Measurements from ENCODE around the gene SELPLG.

DNA sequence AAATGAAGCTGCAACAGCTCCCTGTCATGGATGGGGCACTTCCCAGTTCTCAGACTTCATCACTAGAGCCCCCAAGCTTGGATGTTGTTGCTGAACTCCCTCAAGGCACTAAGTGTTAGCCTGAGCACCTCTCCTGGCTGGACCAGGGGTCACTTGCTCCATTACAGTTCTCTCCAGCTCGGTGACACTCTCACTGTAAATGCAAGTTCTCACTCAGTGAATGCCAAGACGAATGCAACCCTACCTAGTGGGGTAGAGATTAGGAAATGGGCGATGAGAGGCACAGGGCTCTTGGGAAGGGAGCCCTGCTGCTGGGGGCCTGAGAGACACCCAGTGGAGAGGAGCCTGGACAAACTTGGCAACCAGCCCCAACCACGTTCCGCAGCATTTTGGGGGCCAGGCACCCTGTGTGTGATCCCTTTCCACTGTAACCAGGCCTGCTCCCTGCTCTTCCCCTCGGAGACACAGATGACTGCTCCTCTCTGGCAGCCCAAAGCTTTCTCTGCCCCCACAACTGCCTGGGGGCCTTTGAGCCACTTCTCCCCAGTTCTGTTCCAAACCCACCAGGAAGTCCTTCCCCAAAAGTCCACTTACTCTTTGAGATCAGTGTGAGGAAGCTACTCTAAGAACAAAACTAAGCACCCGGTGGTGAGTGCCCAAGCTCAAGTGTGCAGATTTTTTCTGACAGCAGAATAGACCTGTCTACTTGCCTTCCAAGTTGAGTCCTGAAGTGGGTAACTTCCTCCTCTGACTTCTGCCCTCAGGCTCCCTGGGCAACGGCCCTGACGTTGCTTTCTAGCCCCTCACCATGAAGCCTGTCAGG, 8.0 kb upstream of the SELPLG start:
- TF ChIP-seq, protein P1, sequence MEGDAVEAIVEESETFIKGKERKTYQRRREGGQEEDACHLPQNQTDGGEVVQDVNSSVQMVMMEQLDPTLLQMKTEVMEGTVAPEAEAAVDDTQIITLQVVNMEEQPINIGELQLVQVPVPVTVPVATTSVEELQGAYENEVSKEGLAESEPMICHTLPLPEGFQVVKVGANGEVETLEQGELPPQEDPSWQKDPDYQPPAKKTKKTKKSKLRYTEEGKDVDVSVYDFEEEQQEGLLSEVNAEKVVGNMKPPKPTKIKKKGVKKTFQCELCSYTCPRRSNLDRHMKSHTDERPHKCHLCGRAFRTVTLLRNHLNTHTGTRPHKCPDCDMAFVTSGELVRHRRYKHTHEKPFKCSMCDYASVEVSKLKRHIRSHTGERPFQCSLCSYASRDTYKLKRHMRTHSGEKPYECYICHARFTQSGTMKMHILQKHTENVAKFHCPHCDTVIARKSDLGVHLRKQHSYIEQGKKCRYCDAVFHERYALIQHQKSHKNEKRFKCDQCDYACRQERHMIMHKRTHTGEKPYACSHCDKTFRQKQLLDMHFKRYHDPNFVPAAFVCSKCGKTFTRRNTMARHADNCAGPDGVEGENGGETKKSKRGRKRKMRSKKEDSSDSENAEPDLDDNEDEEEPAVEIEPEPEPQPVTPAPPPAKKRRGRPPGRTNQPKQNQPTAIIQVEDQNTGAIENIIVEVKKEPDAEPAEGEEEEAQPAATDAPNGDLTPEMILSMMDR (IDR thresholded peaks at IDR 0.05; ENCODE audit: insufficient read depth, low read depth, low read length), result no peak
- no peak for TF ChIP-seq EZH2 (IDR thresholded peaks at IDR 0.05; ENCODE audit: insufficient read depth, low read length)

Measured in astrocyte (in vitro differentiated cells and primary cell).